Suprapubic skin (tissue), 3 donors: ENCODE results near the gene UBE2L6.

Experiments
- CTCF ChIP-seq, 2 donors: fragments of 200-600 bp in 1 of 2; fragments of 450-650 bp in 1 of 2; sonication (generic) in 1 of 2; IDR thresholded peaks; one replicate each; pipeline ENCODE4 v1.5.1; 2016 to 2019; ENCODE audit warnings: antibody characterized with exemption in 2 of 2, mild to moderate bottlenecking in 1 of 2, moderate library complexity in 1 of 2
- EP300 ChIP-seq: sonication (generic); formaldehyde crosslinking; IDR thresholded peaks from one replicate; pipeline ENCODE4 v1.6.1; 2017; ENCODE audit warnings: antibody characterized with exemption

GRCh38 chr11:57516061-57516443, 51.4 kb downstream of the UBE2L6 start:
- TF ChIP-seq EP300 = no peak
- TF ChIP-seq CTCF (IDR thresholded peaks at IDR 0.05) = no peak
